ENCODE measurements around the gene ANXA1.

The ANXA1 gene

GRCh38 chr9:73158723-73159122 lies 7.1 kb downstream of the ANXA1 start:
- DNase-seq (ENCODE audit: low spot score in 2 of 2) = no peak
- no peak for ATAC-seq (replicated peaks; ENCODE audit: extremely low read depth, poor library complexity, severe bottlenecking)
- H3K4me3 Mint-ChIP-seq = no peak overlapping the region
- H3K27me3 Mint-ChIP-seq = no peaks in the 10 kb centered on the region
- peak overlapping the region; percentile 87 for H3K27ac Mint-ChIP-seq (ENCODE audit: low read depth)
- peaks cover 67% of the 10 kb centered on the region for H3K36me3 Mint-ChIP-seq (ENCODE audit: insufficient read depth)
- H3K9me3 Mint-ChIP-seq = no peaks in the 10 kb centered on the region
- H3K4me1 Mint-ChIP-seq = peaks cover 53% of the 10 kb centered on the region

- Mint-ChIP-seq H3K27me3 (no peaks in the 10 kb centered on the region), H3K4me3 (no peak overlapping the region), H3K27ac (ENCODE audit: low read depth) (peak overlapping the region; percentile 32), H3K36me3 (ENCODE audit: insufficient read depth) (peaks cover 76% of the 10 kb centered on the region), H3K9me3 (no peaks in the 10 kb centered on the region), H3K4me1 (peaks cover 39% of the 10 kb centered on the region)
- no peak for DNase-seq (ENCODE audit: low spot score in 2 of 2)
- no peak for ATAC-seq (replicated peaks; ENCODE audit: extremely low read depth, poor library complexity, severe bottlenecking)
Observed at GRCh38 chr9:73160868-73161267, 9.2 kb downstream of the ANXA1 start.

GRCh38 chr9:73162987-73163768 lies 11.5 kb downstream of the ANXA1 start:
- Mint-ChIP-seq H3K4me3 (no peak overlapping the region), H3K9me3 (no peaks in the 10 kb centered on the region), H3K4me1 (peaks cover 37% of the 10 kb centered on the region), H3K27ac (ENCODE audit: low read depth) (peak overlapping the region; percentile 78), H3K27me3 (no peaks in the 10 kb centered on the region), H3K36me3 (ENCODE audit: insufficient read depth) (peaks cover 82% of the 10 kb centered on the region)
- peak; percentile 62 for ATAC-seq (replicated peaks; ENCODE audit: extremely low read depth, poor library complexity, severe bottlenecking)
- DNase-seq (ENCODE audit: low spot score in 2 of 2) = no peak

- Mint-ChIP-seq H3K27me3 (no peaks in the 10 kb centered on the region), H3K9me3 (no peaks in the 10 kb centered on the region), H3K27ac (ENCODE audit: low read depth) (peak overlapping the region; percentile 32), H3K4me1 (peaks cover 34% of the 10 kb centered on the region), H3K4me3 (no peak overlapping the region), H3K36me3 (ENCODE audit: insufficient read depth) (peaks cover 73% of the 10 kb centered on the region)
- no peak for ATAC-seq (replicated peaks; ENCODE audit: extremely low read depth, poor library complexity, severe bottlenecking)
- DNase-seq (ENCODE audit: low spot score in 2 of 2) = no peak
Observed at GRCh38 chr9:73165911-73166310, 14.2 kb downstream of the ANXA1 start.

- Mint-ChIP-seq H3K27ac (ENCODE audit: low read depth) (peak overlapping the region; percentile 80), H3K36me3 (ENCODE audit: insufficient read depth) (peaks cover 73% of the 10 kb centered on the region), H3K4me3 (no peak overlapping the region), H3K27me3 (no peaks in the 10 kb centered on the region), H3K9me3 (no peaks in the 10 kb centered on the region), H3K4me1 (peaks cover 34% of the 10 kb centered on the region)
- no peak for DNase-seq (ENCODE audit: low spot score in 2 of 2)
- no peak for ATAC-seq (replicated peaks; ENCODE audit: extremely low read depth, poor library complexity, severe bottlenecking)
Observed at GRCh38 chr9:73166468-73166867, 14.8 kb downstream of the ANXA1 start.

GRCh38 chr9:73167614-73168013 lies 15.9 kb downstream of the ANXA1 start:
- Mint-ChIP-seq H3K36me3 (ENCODE audit: insufficient read depth) (peaks cover 74% of the 10 kb centered on the region), H3K9me3 (no peaks in the 10 kb centered on the region), H3K27ac (ENCODE audit: low read depth) (peak overlapping the region; percentile 80), H3K4me1 (peaks cover 32% of the 10 kb centered on the region), H3K4me3 (no peak overlapping the region), H3K27me3 (no peaks in the 10 kb centered on the region)
- ATAC-seq (replicated peaks; ENCODE audit: extremely low read depth, poor library complexity, severe bottlenecking) = no peak
- DNase-seq (ENCODE audit: low spot score in 2 of 2) = no peak

- no peaks in the 10 kb centered on the region for H3K27me3 Mint-ChIP-seq
- peaks cover 27% of the 10 kb centered on the region for H3K4me1 Mint-ChIP-seq
- no peak for DNase-seq (ENCODE audit: low spot score in 2 of 2)
- peak overlapping the region; percentile 80 for H3K27ac Mint-ChIP-seq (ENCODE audit: low read depth)
- ATAC-seq (replicated peaks; ENCODE audit: extremely low read depth, poor library complexity, severe bottlenecking) = no peak
- H3K9me3 Mint-ChIP-seq = no peaks in the 10 kb centered on the region
- peaks cover 68% of the 10 kb centered on the region for H3K36me3 Mint-ChIP-seq (ENCODE audit: insufficient read depth)
- H3K4me3 Mint-ChIP-seq = no peak overlapping the region
Observed at GRCh38 chr9:73168298-73168934, 16.8 kb downstream of the ANXA1 start.

GRCh38 chr9:73170185-73170957 lies 18.7 kb downstream of the ANXA1 start:
- Mint-ChIP-seq H3K27ac (ENCODE audit: low read depth) (no peak overlapping the region), H3K9me3 (no peaks in the 10 kb centered on the region), H3K36me3 (ENCODE audit: insufficient read depth) (peaks cover 49% of the 10 kb centered on the region), H3K27me3 (no peaks in the 10 kb centered on the region), H3K4me3 (no peak overlapping the region), H3K4me1 (peaks cover 24% of the 10 kb centered on the region)
- ATAC-seq (replicated peaks; ENCODE audit: extremely low read depth, poor library complexity, severe bottlenecking) (no peak), DNase-seq (ENCODE audit: low spot score in 2 of 2) (no peak)

- Mint-ChIP-seq H3K27me3 (no peaks in the 10 kb centered on the region), H3K9me3 (no peaks in the 10 kb centered on the region), H3K36me3 (ENCODE audit: insufficient read depth) (peaks cover 27% of the 10 kb centered on the region), H3K4me3 (no peak overlapping the region), H3K27ac (ENCODE audit: low read depth) (peak overlapping the region; percentile 16), H3K4me1 (peaks cover 14% of the 10 kb centered on the region)
- ATAC-seq (replicated peaks; ENCODE audit: extremely low read depth, poor library complexity, severe bottlenecking) = no peak
- no peak for DNase-seq (ENCODE audit: low spot score in 2 of 2)
Observed at GRCh38 chr9:73172901-73173215, 21.2 kb downstream of the ANXA1 start.

- ATAC-seq (replicated peaks; ENCODE audit: extremely low read depth, poor library complexity, severe bottlenecking) = no peak
- Mint-ChIP-seq H3K4me3 (no peak overlapping the region), H3K36me3 (ENCODE audit: insufficient read depth) (peaks cover 19% of the 10 kb centered on the region), H3K27ac (ENCODE audit: low read depth) (peak overlapping the region; percentile 16), H3K4me1 (peaks cover 7% of the 10 kb centered on the region), H3K27me3 (no peaks in the 10 kb centered on the region), H3K9me3 (no peaks in the 10 kb centered on the region)
- DNase-seq (ENCODE audit: low spot score in 2 of 2) = no peak
Observed at GRCh38 chr9:73173557-73174329, 22.1 kb downstream of the ANXA1 start.

- H3K4me1 Mint-ChIP-seq = peaks cover 5% of the 10 kb centered on the region
- DNase-seq (ENCODE audit: low spot score in 2 of 2) (no peak), ATAC-seq (replicated peaks; ENCODE audit: extremely low read depth, poor library complexity, severe bottlenecking) (no peak)
- H3K4me3 Mint-ChIP-seq = no peak overlapping the region
- no peak overlapping the region for H3K27ac Mint-ChIP-seq (ENCODE audit: low read depth)
- peaks cover 16% of the 10 kb centered on the region for H3K36me3 Mint-ChIP-seq (ENCODE audit: insufficient read depth)
- no peaks in the 10 kb centered on the region for H3K27me3 Mint-ChIP-seq
- no peaks in the 10 kb centered on the region for H3K9me3 Mint-ChIP-seq
Observed at GRCh38 chr9:73174330-73174980, 22.8 kb downstream of the ANXA1 start.

GRCh38 chr9:73176450-73176875 lies 24.8 kb downstream of the ANXA1 start:
- ATAC-seq (replicated peaks; ENCODE audit: extremely low read depth, poor library complexity, severe bottlenecking) (no peak), DNase-seq (ENCODE audit: low spot score in 2 of 2) (no peak)
- H3K27me3 Mint-ChIP-seq = no peaks in the 10 kb centered on the region
- peaks cover 5% of the 10 kb centered on the region for H3K4me1 Mint-ChIP-seq
- H3K9me3 Mint-ChIP-seq = no peaks in the 10 kb centered on the region
- H3K4me3 Mint-ChIP-seq = no peak overlapping the region
- H3K36me3 Mint-ChIP-seq (ENCODE audit: insufficient read depth) = peaks cover 8% of the 10 kb centered on the region
- H3K27ac Mint-ChIP-seq (ENCODE audit: low read depth) = no peak overlapping the region

All from central memory CD8-positive, alpha-beta T cell (primary cell).